22Rv1 (cell line): ENCODE results near the gene TGFB2.

Source experiments
- CTCF ChIP-seq: fragments of 450-650 bp; IDR thresholded peaks from 2 replicates; pipeline ENCODE4 v1.5.1; 2017; ENCODE audit warnings: mild to moderate bottlenecking
- ZFX ChIP-seq: fragments of 450-650 bp; IDR thresholded peaks from 2 replicates; pipeline ENCODE4 v1.6.1; 2017; ENCODE audit warnings: antibody characterized with exemption, borderline replicate concordance

DNA sequence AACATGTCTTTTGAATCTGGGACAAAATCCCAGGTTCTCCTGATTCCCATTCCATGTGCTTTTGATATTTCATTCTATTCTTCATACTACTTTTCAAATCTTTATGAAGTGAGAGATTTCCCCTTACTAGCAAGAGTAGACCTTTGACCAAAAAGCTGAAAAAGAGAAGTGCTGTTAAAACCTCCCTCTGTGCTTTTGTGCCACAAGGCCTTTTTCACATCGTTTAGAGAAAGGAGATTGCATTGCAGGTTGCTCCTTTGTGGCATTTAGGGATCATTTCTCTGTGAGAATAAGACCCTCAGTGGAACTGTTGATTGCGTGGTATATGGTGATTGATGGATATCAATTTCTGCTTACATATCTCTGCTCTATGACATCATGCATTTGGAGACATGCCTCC, 148.8 kb downstream of the TGFB2 start:
- no peak for TF ChIP-seq CTCF
- no peak for TF ChIP-seq ZFX
